ENCODE data around the gene AUTS2. TPM values are rescaled to one million over a fixed set of nuclear protein-coding genes. Genes with fewer than 3 reads are reported as not detected.

Gene AUTS2
- total and polyA plus RNA-seq, 10 of the 15 experiments (the other 5 are each of a cell fraction or from before 2014, with no cell fraction given) = 6.4 to 55.6 (median 21.6) TPM

GRCh38 chr7:70505468-70505867 is 907.2 kb downstream of the AUTS2 start:
- Histone ChIP-seq H3K9me3 (replicated peaks; ENCODE audit: control insufficient read depth, insufficient read depth, low read length) (no peaks in the 10 kb centered on the region), H4K20me1 (ENCODE audit: control insufficient read depth, insufficient read depth) (no peaks in the 10 kb centered on the region), H2AFZ (ENCODE audit: control insufficient read depth, low read depth, low read length) (no peak overlapping the region), H3K9ac (ENCODE audit: control insufficient read depth, insufficient read depth, low read length) (no peak overlapping the region), H3K36me3 (ENCODE audit: control insufficient read depth in 2 of 2, insufficient read depth in 2 of 2, low read length in 1 of 2) (peaks cover 0 to 2% of the 10 kb centered on the region in 2 experiments; a peak in 2 of 4 replicates), H3K4me1 (ENCODE audit: control insufficient read depth, insufficient read depth, low read length) (no peaks in the 10 kb centered on the region), H3K4me2 (ENCODE audit: control insufficient read depth, insufficient read depth) (no peak overlapping the region), H3K27me3 (replicated peaks in 1 of 2; ENCODE audit: control insufficient read depth in 2 of 2, insufficient read depth in 2 of 2, low read length in 1 of 2) (no peaks in the 10 kb centered on the region), H3K4me3 (no peak overlapping the region), H3K79me2 (ENCODE audit: control insufficient read depth, insufficient read depth, low read length) (no peaks in the 10 kb centered on the region), H3K27ac (ENCODE audit: control insufficient read depth, insufficient read depth) (no peak overlapping the region)
- POLR2A ChIA-PET = no interaction called here
- intact Hi-C loops (cut with micrococcal nuclease; ENCODE audit: unreplicated experiment) = no loop called here
- 48% methylated on average over 6 of the region's 6 CpGs for WGBS (ENCODE audit: insufficient coverage, insufficient replicate concordance, low lambda C conversion rate, missing lambda C conversion rate)
- DNase-seq (ENCODE audit: low read depth, low spot score) (no peak), FAIRE-seq (no peak), ATAC-seq (no peak)
- no TSS peak for BruUV-seq (replicated peaks)
- RAD21 ChIA-PET (ENCODE audit: unreplicated experiment) = no interaction called here
- TF ChIP-seq TAF1 (IDR thresholded peaks at IDR 0.05; ENCODE audit: borderline replicate concordance, low read depth, low read length) (no peak), BACH1 (IDR thresholded peaks at IDR 0.05; ENCODE audit: borderline replicate concordance) (no peak), MTA3 (IDR thresholded peaks at IDR 0.05; ENCODE audit: borderline replicate concordance, low read length) (no peak), REST (IDR thresholded peaks at IDR 0.05; ENCODE audit: low read depth, low read length) (no peak), JUNB (IDR thresholded peaks at IDR 0.05) (no peak), ZNF622 (IDR thresholded peaks at IDR 0.05) (no peak), BHLHE40 (IDR thresholded peaks at IDR 0.05; ENCODE audit: borderline replicate concordance in 1 of 2, low read depth in 2 of 2, low read length in 1 of 2) (no peak), POLR2AphosphoS2 (IDR thresholded peaks at IDR 0.05; ENCODE audit: low read depth, low read length) (no peak), USF1 (IDR thresholded peaks at IDR 0.05; ENCODE audit: borderline replicate concordance, extremely low read length, insufficient read depth, low read depth, low read length) (no peak), EED (IDR thresholded peaks at IDR 0.05; ENCODE audit: low read depth) (no peak), NBN (IDR thresholded peaks at IDR 0.05) (no peak)
- SMC1A ChIA-PET (ENCODE audit: uncharacterized antibody, unreplicated experiment) = no interaction called here
- CTCF ChIA-PET = interaction anchor here (1.0 to 1.5 kb wide), 3 partner anchors 14 to 268 kb away, joined by 3 to 5 read pairs (median 4); no protein-coding TSS in a partner anchor
- in situ Hi-C loops (cut with MboI) = no loop called here

All from GM12878 (cell line).